Heart right ventricle (tissue), 16 donors: ENCODE measurements around the gene SVEP1. TPM values are rescaled to one million over a fixed set of nuclear protein-coding genes. Genes with fewer than 3 reads are reported as not detected.

ENCODE experiments used
- ATAC-seq, 8 donors: fragments of 200-7000 bp; cut with Tn5 transposase; one replicate each; pipeline ENCODE4 v1.9.1; 2020; ENCODE audit warnings: mild to moderate bottlenecking in 8 of 8, moderate library complexity in 8 of 8, moderate number of reproducible peaks in 1 of 8
- DNase-seq, 2 donors: peaks; one replicate each; pipeline ENCODE4 v3.0.0-alpha.2; 2020
- H3K27ac ChIP-seq, 10 donors: fragments of 200-600 bp; sonication (generic) in 2 of 10; one replicate each; pipeline versions ENCODE4 v1.5.0 to v1.8.0; 2020 to 2022; ENCODE audit warnings: mild to moderate bottlenecking in 3 of 10
- H3K27me3 ChIP-seq, 7 donors: fragments of 200-600 bp; one replicate each; pipeline ENCODE4 v1.8.0; 2021 to 2022; ENCODE audit warnings: mild to moderate bottlenecking in 2 of 7
- H3K36me3 ChIP-seq, 9 donors: fragments of 200-600 bp; sonication (generic) in 1 of 9; one replicate each; pipeline versions ENCODE4 v1.5.0 to v1.8.0; 2020 to 2022; ENCODE audit warnings: mild to moderate bottlenecking in 2 of 9
- H3K4me1 ChIP-seq, 9 donors: fragments of 200-600 bp; sonication (generic) in 1 of 9; one replicate each; pipeline versions ENCODE4 v1.5.0 to v1.8.0; 2020 to 2022; ENCODE audit warnings: mild to moderate bottlenecking in 4 of 9
- H3K4me3 ChIP-seq, 10 donors: fragments of 200-600 bp; sonication (generic) in 2 of 10; one replicate each; pipeline versions ENCODE4 v1.5.0 to v1.8.0; 2020 to 2022; ENCODE audit warnings: mild to moderate bottlenecking in 7 of 10, moderate library complexity in 2 of 10
- H3K9me3 ChIP-seq, 11 donors: fragments of 200-600 bp in 10 of 11; sonication (generic) in 2 of 11; one replicate each; pipeline versions ENCODE4 v1.5.0 to v1.8.0; 2013 to 2022; ENCODE audit warnings: mild to moderate bottlenecking in 2 of 11, control low read depth in 1 of 11, moderate library complexity in 1 of 11
- WGBS, 2 donors: extraction: QIAGEN DNeasy Blood & Tissue Kit; methylation state at CpG; one replicate each; pipeline ENCODE4 v1.1.7; 2013; ENCODE audit warnings: inconsistent platforms in 1 of 2; 5-methylcytosine and 5-hydroxymethylcytosine counted together
- intact Hi-C, 10 donors: fragments of 100-400 bp; cut with DNase I; formaldehyde crosslinking; loops; one replicate each; pipeline versions ENCODE4 v1.11.1 to v1.14.2; 2022
- polyA plus RNA-seq, 2 donors: library from polyadenylated mRNA; stranded (reverse); fragments of 200-250 nt; gene quantifications; one replicate each; pipeline ENCODE4 v1.2.3, GENCODE V29; 2013
- total RNA-seq, 10 donors: library from RNA; stranded (reverse); fragmentation: NEBNext Ultra II Directional in 3 of 10; extraction: Animal tissue kit (Norgen Biotek cat#: 25700) in 3 of 10; gene quantifications; one replicate each; pipeline versions ENCODE4 v1.2.1 to v1.2.4, GENCODE V29; 2021 to 2023
- TF ChIP-seq, protein P1 (sequence below), 9 donors: fragments of 200-600 bp; sonication (generic) in 2 of 9; IDR thresholded peaks; one replicate each; pipeline versions ENCODE4 v1.5.0 to v1.8.0; 2021 to 2022; ENCODE audit warnings: antibody characterized with exemption in 9 of 9, mild to moderate bottlenecking in 5 of 9, moderate library complexity in 1 of 9
- donor health status: Arrhythmogenic right ventricular cardiomyopathy.
- donor health status: ischemic (EF 13 %, LVEDD 7.1; RV severe dilation, severe dysfunction).
- donor health status: healthy with polysubstance abuse.
- donor health status: DM: no; HTN: yes; CAD: no.
- donor health status: DM: no; HTN: no; CAD: no.
- donor health status: ischemic (EF 25% LVEDD 6.9; RV normal size, moderate dysfunction).
- donor health status: ischemic (EF 25% LVEDD 5.7; RV mildly dilated, moderate dysfunction).
- donor health status: healthy.
- donor health status: DM: yes; HTN: yes; CAD: no.
- donor health status: Ischemic cardiomyopathy.
- donor health status: ischemic (EF 35%, LVEDD 5.7; RV mildly dilated, moderate dysfunction).
- donor health status: nonischemic (EF 11% LVEDD 7.7; RV severe dilation, severe dysfunction).
- donor health status: DM: yes; HTN: yes; CAD: no.
- donor health status: PGD.
- donor health status: ischemic (EF 29% LVEDD 5.4; RV normal size, mild dysfunction).
- donor health status: nonischemic (EF 23%, LVEDD 6.1; RV moderate dilation, normal function).

Gene SVEP1
- total and polyA plus RNA-seq, 12 donors, result 0.66 to 16.4 (median 6.3) TPM

- DNase-seq (no peak), ATAC-seq (no peak)
- TF ChIP-seq, protein P1, sequence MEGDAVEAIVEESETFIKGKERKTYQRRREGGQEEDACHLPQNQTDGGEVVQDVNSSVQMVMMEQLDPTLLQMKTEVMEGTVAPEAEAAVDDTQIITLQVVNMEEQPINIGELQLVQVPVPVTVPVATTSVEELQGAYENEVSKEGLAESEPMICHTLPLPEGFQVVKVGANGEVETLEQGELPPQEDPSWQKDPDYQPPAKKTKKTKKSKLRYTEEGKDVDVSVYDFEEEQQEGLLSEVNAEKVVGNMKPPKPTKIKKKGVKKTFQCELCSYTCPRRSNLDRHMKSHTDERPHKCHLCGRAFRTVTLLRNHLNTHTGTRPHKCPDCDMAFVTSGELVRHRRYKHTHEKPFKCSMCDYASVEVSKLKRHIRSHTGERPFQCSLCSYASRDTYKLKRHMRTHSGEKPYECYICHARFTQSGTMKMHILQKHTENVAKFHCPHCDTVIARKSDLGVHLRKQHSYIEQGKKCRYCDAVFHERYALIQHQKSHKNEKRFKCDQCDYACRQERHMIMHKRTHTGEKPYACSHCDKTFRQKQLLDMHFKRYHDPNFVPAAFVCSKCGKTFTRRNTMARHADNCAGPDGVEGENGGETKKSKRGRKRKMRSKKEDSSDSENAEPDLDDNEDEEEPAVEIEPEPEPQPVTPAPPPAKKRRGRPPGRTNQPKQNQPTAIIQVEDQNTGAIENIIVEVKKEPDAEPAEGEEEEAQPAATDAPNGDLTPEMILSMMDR (IDR thresholded peaks at IDR 0.05), result no peak
- peak overlapping the region in 1 of 10 donors; percentile 64 for H3K4me3 ChIP-seq
- 73 to 81% methylated on average over 6 of the region's 6 CpGs for WGBS, 2 donors
- peaks cover 0 to 64% (median 41%) of the 10 kb centered on the region in 7 donors for H3K27me3 ChIP-seq
- no peaks in the 10 kb centered on the region for H3K36me3 ChIP-seq
- peaks cover 0 to 18% (median 6%) of the 10 kb centered on the region in 9 donors for H3K4me1 ChIP-seq
- peaks cover 0 to 13% (median 0%) of the 10 kb centered on the region in 11 donors for H3K9me3 ChIP-seq
- peak overlapping the region in 1 of 10 donors; percentile 84 for H3K27ac ChIP-seq
- intact Hi-C loops, result loop anchor here in 3 of 10 donors (5.0 to 10.0 kb wide), 3 partner anchors 56 to 129 kb away; no protein-coding TSS in a partner anchor
Measured at GRCh38 chr9:110580850-110581249, 1.3 kb upstream of the SVEP1 start.

- Histone ChIP-seq H3K4me3 (peak overlapping the region; percentile 33 to 64 (median 58)), H3K4me1 (peaks cover 0 to 18% (median 6%) of the 10 kb centered on the region in 9 donors), H3K27me3 (peaks cover 0 to 70% (median 41%) of the 10 kb centered on the region in 7 donors), H3K9me3 (peaks cover 0 to 10% (median 0%) of the 10 kb centered on the region in 11 donors), H3K36me3 (no peaks in the 10 kb centered on the region), H3K27ac (peak overlapping the region; percentile 20 to 89 (median 80))
- intact Hi-C loops, result loop anchor here in 3 of 10 donors (5.0 to 10.0 kb wide), 3 partner anchors 55 to 128 kb away; no protein-coding TSS in a partner anchor
- ATAC-seq (peak in 5 of 8 donors; percentile 15 to 32 (median 18)), DNase-seq (peak; percentile 12 to 27)
- 0 to 1% methylated on average over 13 of the region's 13 CpGs for WGBS, 2 donors
- TF ChIP-seq, protein P1 (IDR thresholded peaks at IDR 0.05), result no peak
Measured at GRCh38 chr9:110579862-110580219, 300 bp upstream of the SVEP1 start.

- Histone ChIP-seq H3K4me3 (peak overlapping the region; percentile 33 to 64 (median 58)), H3K4me1 (peaks cover 0 to 18% (median 6%) of the 10 kb centered on the region in 9 donors), H3K27ac (peak overlapping the region; percentile 20 to 89 (median 80)), H3K36me3 (no peaks in the 10 kb centered on the region), H3K9me3 (peaks cover 0 to 10% (median 0%) of the 10 kb centered on the region in 11 donors), H3K27me3 (peaks cover 0 to 70% (median 41%) of the 10 kb centered on the region in 7 donors)
- 9 to 10% methylated on average over 22 of the region's 22 CpGs for WGBS, 2 donors
- intact Hi-C loops, result no loop called here
- ATAC-seq (peak in 1 of 8 donors; percentile 10), DNase-seq (no peak)
- TF ChIP-seq, protein P1 (IDR thresholded peaks at IDR 0.05), result no peak
Measured at GRCh38 chr9:110578575-110579033, 937 bp downstream of the SVEP1 start.

- TF ChIP-seq, protein P1 (IDR thresholded peaks at IDR 0.05), result no peak
- H3K4me3 ChIP-seq, result peak overlapping the region in 2 of 10 donors; percentile 8 to 20
- no peak for ATAC-seq
- H3K4me1 ChIP-seq, result peaks cover 0 to 18% (median 6%) of the 10 kb centered on the region in 9 donors
- no peak for DNase-seq
- peaks cover 0 to 58% (median 33%) of the 10 kb centered on the region in 7 donors for H3K27me3 ChIP-seq
- intact Hi-C loops, result no loop called here
- no peak overlapping the region for H3K27ac ChIP-seq
- H3K9me3 ChIP-seq, result peaks cover 0 to 10% (median 0%) of the 10 kb centered on the region in 11 donors
- H3K36me3 ChIP-seq, result no peaks in the 10 kb centered on the region
Measured at GRCh38 chr9:110575945-110576344, 3.6 kb downstream of the SVEP1 start.
